VCaP (cell line): ENCODE results near the gene IL5.
"Not testable (repeated sequence)": the region's sequence is repeated elsewhere in the genome, so short reads cannot be mapped to it uniquely, and the experiment has no call there.

Experiments used
- H3K27ac ChIP-seq: fragments of 450-650 bp; 2 replicates; pipeline ENCODE4 v1.5.1; 2017
- CTCF ChIP-seq: fragments of 450-650 bp; conservative IDR thresholded peaks from 2 replicates; pipeline ENCODE4 v1.5.1; 2017; ENCODE audit warnings: mild to moderate bottlenecking, moderate library complexity

IL5 gene

GRCh38 chr5:132561601-132562000, 18.3 kb upstream of the IL5 start:
- no peak for TF ChIP-seq CTCF
- H3K27ac ChIP-seq, result no peak overlapping the region

GRCh38 chr5:132559383-132560060, 16.2 kb upstream of the IL5 start:
- H3K27ac ChIP-seq, result peak overlapping the region; percentile 94; the same call in 1 of the 2 replicates
- no peak for TF ChIP-seq CTCF

- no peak for TF ChIP-seq CTCF
- H3K27ac ChIP-seq, result peak overlapping the region; percentile 94
Observed at GRCh38 chr5:132557478-132558172, 14.3 kb upstream of the IL5 start.

- H3K27ac ChIP-seq, result peak within 1 kb of the TSS; percentile 94
- TF ChIP-seq CTCF, result no peak
Observed at GRCh38 chr5:132556763-132557477, 13.6 kb upstream of the IL5 start, which contains the start of gene RAD50. RAD50 (plus strand) TSS chr5:132556977; CDS start chr5:132557325, 348 bp downstream.

- peak overlapping the region; percentile 94 for H3K27ac ChIP-seq
- no peak for TF ChIP-seq CTCF
Observed at GRCh38 chr5:132556153-132556762, 12.9 kb upstream of the IL5 start.

GRCh38 chr5:132549576-132549975, 6.3 kb upstream of the IL5 start:
- no peak for TF ChIP-seq CTCF

GRCh38 chr5:132548834-132549233, 5.5 kb upstream of the IL5 start:
- H3K27ac ChIP-seq, result not testable (repeated sequence)

More at GRCh38 chr5:132549576-132549975, 6.3 kb upstream of the IL5 start:
- H3K27ac ChIP-seq, result no peak overlapping the region
